ENCODE data around the gene ATXN1.

The ATXN1 gene

DNA sequence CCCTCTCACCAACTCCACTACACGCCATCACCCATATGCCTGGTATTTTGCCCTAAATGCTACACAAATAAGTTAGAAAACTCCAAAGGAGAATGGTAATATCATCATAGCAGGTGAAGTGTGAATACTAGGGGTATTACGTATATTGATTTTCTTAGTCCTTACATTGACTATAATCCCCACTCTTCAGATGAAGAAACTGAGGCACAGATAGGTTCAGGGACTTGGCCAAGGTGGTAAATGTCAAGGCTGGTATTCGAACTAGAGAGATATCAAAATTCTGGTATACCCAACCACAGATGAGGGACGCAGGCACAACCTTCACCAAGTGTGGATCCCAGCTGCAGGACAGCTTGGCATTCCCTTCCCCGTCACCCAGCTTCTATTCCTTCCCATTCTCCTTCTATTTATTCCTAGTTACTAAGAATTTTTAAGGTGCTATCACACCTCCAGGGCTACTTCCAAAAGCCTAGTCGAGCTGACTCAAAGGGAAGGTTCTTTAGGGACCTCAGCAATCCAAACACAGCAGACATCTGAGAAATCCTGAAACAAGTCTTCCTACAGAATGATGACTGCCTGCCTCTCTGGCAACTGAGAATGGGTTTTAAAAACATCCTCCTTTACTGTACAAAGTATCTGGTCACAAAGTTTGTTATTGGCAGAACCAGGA is 32.6 kb downstream of the ATXN1 start:
- Histone ChIP-seq H3K36me3 (ENCODE audit: control insufficient read depth, insufficient read depth, low read length) (no peaks in the 10 kb centered on the region), H3K79me2 (peaks cover 24% of the 10 kb centered on the region), H3K4me3 (ENCODE audit: low read depth, low read length) (no peak overlapping the region), H3K4me2 (ENCODE audit: low read length) (no peak overlapping the region), H3K4me1 (peaks cover 23% of the 10 kb centered on the region), H3K9me3 (ENCODE audit: control insufficient read depth, low read length) (no peaks in the 10 kb centered on the region), H3K27ac (no peak overlapping the region), H2AFZ (no peak overlapping the region), H3K9ac (no peak overlapping the region), H3K27me3 (ENCODE audit: control insufficient read depth, insufficient read depth, low read length) (no peaks in the 10 kb centered on the region)
- TF ChIP-seq, protein P1, sequence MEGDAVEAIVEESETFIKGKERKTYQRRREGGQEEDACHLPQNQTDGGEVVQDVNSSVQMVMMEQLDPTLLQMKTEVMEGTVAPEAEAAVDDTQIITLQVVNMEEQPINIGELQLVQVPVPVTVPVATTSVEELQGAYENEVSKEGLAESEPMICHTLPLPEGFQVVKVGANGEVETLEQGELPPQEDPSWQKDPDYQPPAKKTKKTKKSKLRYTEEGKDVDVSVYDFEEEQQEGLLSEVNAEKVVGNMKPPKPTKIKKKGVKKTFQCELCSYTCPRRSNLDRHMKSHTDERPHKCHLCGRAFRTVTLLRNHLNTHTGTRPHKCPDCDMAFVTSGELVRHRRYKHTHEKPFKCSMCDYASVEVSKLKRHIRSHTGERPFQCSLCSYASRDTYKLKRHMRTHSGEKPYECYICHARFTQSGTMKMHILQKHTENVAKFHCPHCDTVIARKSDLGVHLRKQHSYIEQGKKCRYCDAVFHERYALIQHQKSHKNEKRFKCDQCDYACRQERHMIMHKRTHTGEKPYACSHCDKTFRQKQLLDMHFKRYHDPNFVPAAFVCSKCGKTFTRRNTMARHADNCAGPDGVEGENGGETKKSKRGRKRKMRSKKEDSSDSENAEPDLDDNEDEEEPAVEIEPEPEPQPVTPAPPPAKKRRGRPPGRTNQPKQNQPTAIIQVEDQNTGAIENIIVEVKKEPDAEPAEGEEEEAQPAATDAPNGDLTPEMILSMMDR (IDR thresholded peaks at IDR 0.05) = no peak

DNA sequence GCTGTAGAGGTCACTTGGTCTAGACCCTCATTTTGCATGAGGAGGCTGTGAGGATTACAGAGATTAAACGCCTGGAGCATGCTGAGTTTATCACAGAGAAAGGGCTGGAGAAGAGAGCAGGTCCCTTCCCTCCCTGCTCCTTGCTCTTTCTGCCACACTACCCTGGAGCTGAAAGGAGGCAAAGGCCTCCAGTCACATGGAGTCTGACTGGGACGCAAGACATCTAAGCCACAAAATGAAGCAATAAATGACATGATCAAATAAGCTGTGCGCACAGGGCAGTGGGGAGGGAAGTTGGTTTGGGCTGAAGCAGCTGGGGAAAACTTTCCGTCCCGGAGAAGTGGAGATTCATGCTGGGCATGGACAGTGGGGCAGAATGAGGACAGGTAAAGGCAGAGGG is 33.3 kb downstream of the ATXN1 start:
- Histone ChIP-seq H3K27ac (no peak overlapping the region), H3K9me3 (ENCODE audit: control insufficient read depth, low read length) (no peaks in the 10 kb centered on the region), H3K9ac (no peak overlapping the region), H2AFZ (no peak overlapping the region), H3K4me1 (peaks cover 22% of the 10 kb centered on the region), H3K36me3 (ENCODE audit: control insufficient read depth, insufficient read depth, low read length) (no peaks in the 10 kb centered on the region), H3K79me2 (peaks cover 20% of the 10 kb centered on the region), H3K4me3 (ENCODE audit: low read depth, low read length) (no peak overlapping the region), H3K4me2 (ENCODE audit: low read length) (no peak overlapping the region), H3K27me3 (ENCODE audit: control insufficient read depth, insufficient read depth, low read length) (no peaks in the 10 kb centered on the region)
- TF ChIP-seq, protein P1 (IDR thresholded peaks at IDR 0.05) = no peak

DNA sequence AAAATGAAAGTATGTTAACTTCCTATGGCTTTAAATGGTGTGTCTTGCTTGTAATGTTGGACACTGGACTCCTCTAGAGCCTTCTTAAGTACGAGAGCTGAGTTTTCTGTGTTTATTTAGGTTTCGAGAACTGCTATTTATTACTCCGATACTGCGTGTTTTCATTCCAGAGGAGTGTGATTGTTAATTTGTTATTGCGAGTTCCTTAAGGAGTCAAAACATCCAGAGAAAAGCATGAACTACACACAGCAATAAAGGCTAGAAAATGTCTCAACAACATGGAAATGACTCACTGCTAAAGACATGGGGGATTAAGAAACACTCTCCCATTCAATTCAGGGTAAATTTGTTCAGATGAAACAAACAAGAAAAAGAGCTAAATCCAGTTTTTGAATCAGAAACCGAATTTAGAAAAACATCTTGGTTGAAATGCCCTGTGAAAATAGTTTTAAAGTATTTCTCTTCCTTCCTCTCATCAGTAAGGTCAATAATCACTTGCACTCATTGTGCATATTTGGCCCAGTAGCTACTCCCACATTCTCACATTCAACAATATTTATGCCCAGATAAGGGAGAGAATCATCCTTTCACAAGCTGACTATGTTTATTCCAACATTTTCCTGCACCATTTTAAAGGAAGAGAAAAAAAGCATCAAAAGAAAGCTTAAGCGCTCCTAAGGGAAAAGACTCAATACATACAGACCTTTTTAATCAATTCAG is 36.0 kb downstream of the ATXN1 start:
- H3K36me3 ChIP-seq (ENCODE audit: control insufficient read depth, insufficient read depth, low read length) = no peaks in the 10 kb centered on the region
- H3K27me3 ChIP-seq (ENCODE audit: control insufficient read depth, insufficient read depth, low read length) = no peaks in the 10 kb centered on the region
- H3K9me3 ChIP-seq (ENCODE audit: control insufficient read depth, low read length) = no peaks in the 10 kb centered on the region
- no peak overlapping the region for H2AFZ ChIP-seq
- H3K9ac ChIP-seq = no peak overlapping the region
- TF ChIP-seq, protein P1 (IDR thresholded peaks at IDR 0.05) = no peak
- H3K27ac ChIP-seq = no peak overlapping the region
- peaks cover 15% of the 10 kb centered on the region for H3K79me2 ChIP-seq
- H3K4me2 ChIP-seq (ENCODE audit: low read length) = no peak overlapping the region
- H3K4me3 ChIP-seq (ENCODE audit: low read depth, low read length) = no peak overlapping the region
- peaks cover 18% of the 10 kb centered on the region for H3K4me1 ChIP-seq

DNA sequence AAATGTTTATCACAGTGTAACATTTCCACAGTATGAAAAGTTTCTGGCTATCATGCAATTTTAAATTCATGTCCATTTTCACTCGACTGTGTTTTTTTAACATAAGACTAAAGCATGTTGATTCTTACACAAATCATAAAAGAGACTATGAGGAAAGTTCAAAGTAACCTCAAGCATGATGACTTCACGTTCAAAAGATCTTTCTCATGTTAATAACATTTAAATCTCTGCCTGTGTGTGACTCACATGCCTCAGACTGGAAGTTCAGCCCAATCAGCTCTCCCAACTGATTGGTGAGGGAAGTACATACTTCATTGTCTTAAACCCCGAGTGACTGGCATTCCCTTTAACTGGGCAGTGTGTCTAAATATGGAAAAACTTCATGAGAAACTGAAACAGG is 37.4 kb downstream of the ATXN1 start:
- H3K4me3 ChIP-seq (ENCODE audit: low read depth, low read length) = no peak overlapping the region
- H3K79me2 ChIP-seq = peaks cover 5% of the 10 kb centered on the region
- H3K9me3 ChIP-seq (ENCODE audit: control insufficient read depth, low read length) = no peaks in the 10 kb centered on the region
- no peaks in the 10 kb centered on the region for H3K27me3 ChIP-seq (ENCODE audit: control insufficient read depth, insufficient read depth, low read length)
- H3K27ac ChIP-seq = no peak overlapping the region
- H3K36me3 ChIP-seq (ENCODE audit: control insufficient read depth, insufficient read depth, low read length) = no peaks in the 10 kb centered on the region
- no peak overlapping the region for H3K4me2 ChIP-seq (ENCODE audit: low read length)
- H3K4me1 ChIP-seq = peaks cover 18% of the 10 kb centered on the region
- no peak overlapping the region for H2AFZ ChIP-seq
- TF ChIP-seq, protein P1 (IDR thresholded peaks at IDR 0.05) = no peak
- H3K9ac ChIP-seq = no peak overlapping the region
